Psoas muscle (tissue), 8 donors: Measurements from ENCODE around the gene RNU6-9. TPM values are rescaled to one million over a fixed set of nuclear protein-coding genes. Genes with fewer than 3 reads are reported as not detected.

Source experiments
- ATAC-seq, 4 donors: fragments of 200-7000 bp; cut with Tn5 transposase; one replicate each; pipeline ENCODE4 v1.9.1; 2020; ENCODE audit warnings: moderate library complexity in 3 of 4, mild to moderate bottlenecking in 2 of 4
- DNase-seq, 2 donors: peaks; one replicate each; pipeline ENCODE4 v3.0.0-alpha.2; 2020
- H3K27ac ChIP-seq: fragments of 200-600 bp; one replicate; pipeline ENCODE4 v1.8.0; 2022
- H3K27me3 ChIP-seq, 3 donors: fragments of 200-600 bp in 1 of 3; one replicate each; pipeline versions ENCODE4 v1.6.1 to v1.8.0; 2013 to 2022; ENCODE audit warnings: low read length in 2 of 3, mild to moderate bottlenecking in 2 of 3, moderate library complexity in 1 of 3; ENCODE audit not compliant: insufficient read depth in 3 of 3
- H3K36me3 ChIP-seq, 2 donors: fragments of 200-600 bp in 1 of 2; one replicate each; pipeline versions ENCODE4 v1.6.1 to v1.8.0; 2013 to 2022; ENCODE audit warnings: low read depth in 1 of 2, mild to moderate bottlenecking in 1 of 2, moderate library complexity in 1 of 2; ENCODE audit not compliant: insufficient read depth in 1 of 2
- H3K4me1 ChIP-seq: fragments of 200-600 bp; one replicate; pipeline ENCODE4 v1.8.0; 2022
- H3K4me3 ChIP-seq: fragments of 200-600 bp; one replicate; pipeline ENCODE4 v1.8.0; 2022; ENCODE audit warnings: mild to moderate bottlenecking
- H3K9me3 ChIP-seq: fragments of 200-600 bp; one replicate; pipeline ENCODE4 v1.8.0; 2022
- WGBS, 3 donors: extraction: QIAGEN DNeasy Blood & Tissue Kit; methylation state at CpG; one replicate each; pipeline versions ENCODE4 v1.1.6 to v1.1.7; 2013; 5-methylcytosine and 5-hydroxymethylcytosine counted together
- intact Hi-C, 2 donors: fragments of 100-400 bp; cut with DNase I; formaldehyde crosslinking; loops; one replicate each; pipeline versions ENCODE4 v1.11.0 to v1.14.2; 2022
- polyA plus RNA-seq, 3 donors: library from polyadenylated mRNA; stranded (reverse); fragments of 200-250 nt; gene quantifications; one replicate each; pipeline ENCODE4 v1.2.3, GENCODE V29; 2013
- total RNA-seq, 4 donors: library from RNA; stranded (reverse); fragmentation: NEBNext Ultra II Directional in 2 of 4; extraction: Animal tissue kit (Norgen Biotek cat#: 25700) in 2 of 4; gene quantifications; one replicate each; pipeline versions ENCODE4 v1.2.1 to v1.2.4, GENCODE V29; 2021 to 2023
- TF ChIP-seq, protein P1 (sequence below): fragments of 200-600 bp; IDR thresholded peaks from one replicate; pipeline ENCODE4 v1.8.0; 2022; ENCODE audit warnings: antibody characterized with exemption
- donor health status: healthy with polysubstance abuse.
- donor health status: DM: no; HTN: no; CAD: no; lungs with moderate emphysema.
- donor health status: Bipolar disorder and iron deficiency.
- donor health status: healthy.
- donor health status: DM: yes; HTN: yes; CAD: no.
- donor health status: DM: no; HTN: no; CAD: no.
- donor health status: DM: no; HTN: no; CAD: no.
- donor health status: DM: yes; HTN: yes; CAD: no.

The RNU6-9 gene
- total and polyA plus RNA-seq, 7 donors = not detected

DNA sequence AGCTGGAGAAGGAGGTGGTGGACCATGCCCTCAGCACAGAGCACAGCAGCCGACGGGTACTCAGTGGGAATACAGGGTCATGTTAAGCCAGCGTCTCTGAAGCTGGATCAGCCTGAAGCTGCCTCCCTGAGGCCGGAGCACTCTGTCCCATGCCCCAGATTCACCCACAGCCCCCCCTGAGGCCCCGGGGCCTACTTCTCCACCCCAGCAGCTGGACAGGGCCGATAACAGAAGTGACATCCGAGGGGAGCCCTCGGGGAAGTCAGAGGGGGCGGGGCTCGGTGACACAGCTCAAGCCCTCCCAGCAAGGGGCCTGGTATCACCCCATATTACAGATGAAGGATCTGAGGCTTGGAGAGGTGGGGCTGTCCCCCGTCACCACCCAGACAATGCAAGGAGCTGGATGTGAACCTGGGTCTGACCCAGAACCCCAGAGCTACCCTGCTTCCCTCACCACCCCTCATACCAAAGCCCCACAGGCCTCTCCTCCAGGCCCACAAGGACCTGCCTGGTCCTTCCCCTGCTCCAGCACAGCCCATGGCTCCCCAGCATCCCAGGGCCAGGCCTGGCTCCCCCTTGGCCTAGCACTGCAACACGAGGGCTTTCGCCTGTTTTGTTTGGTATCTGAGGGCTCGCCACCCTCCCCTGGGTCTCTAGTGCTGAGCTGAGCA lies 14.0 kb downstream of the RNU6-9 start:
- H3K9me3 ChIP-seq = no peaks in the 10 kb centered on the region
- WGBS, 3 donors = 75 to 80% (median 79%) methylated on average over 14 of the region's 14 CpGs
- intact Hi-C loops = no loop called here
- H3K4me1 ChIP-seq = no peaks in the 10 kb centered on the region
- H3K4me3 ChIP-seq = no peak overlapping the region
- DNase-seq (peak; percentile 23 to 52), ATAC-seq (peak in 1 of 4 donors; percentile 13)
- TF ChIP-seq, protein P1, sequence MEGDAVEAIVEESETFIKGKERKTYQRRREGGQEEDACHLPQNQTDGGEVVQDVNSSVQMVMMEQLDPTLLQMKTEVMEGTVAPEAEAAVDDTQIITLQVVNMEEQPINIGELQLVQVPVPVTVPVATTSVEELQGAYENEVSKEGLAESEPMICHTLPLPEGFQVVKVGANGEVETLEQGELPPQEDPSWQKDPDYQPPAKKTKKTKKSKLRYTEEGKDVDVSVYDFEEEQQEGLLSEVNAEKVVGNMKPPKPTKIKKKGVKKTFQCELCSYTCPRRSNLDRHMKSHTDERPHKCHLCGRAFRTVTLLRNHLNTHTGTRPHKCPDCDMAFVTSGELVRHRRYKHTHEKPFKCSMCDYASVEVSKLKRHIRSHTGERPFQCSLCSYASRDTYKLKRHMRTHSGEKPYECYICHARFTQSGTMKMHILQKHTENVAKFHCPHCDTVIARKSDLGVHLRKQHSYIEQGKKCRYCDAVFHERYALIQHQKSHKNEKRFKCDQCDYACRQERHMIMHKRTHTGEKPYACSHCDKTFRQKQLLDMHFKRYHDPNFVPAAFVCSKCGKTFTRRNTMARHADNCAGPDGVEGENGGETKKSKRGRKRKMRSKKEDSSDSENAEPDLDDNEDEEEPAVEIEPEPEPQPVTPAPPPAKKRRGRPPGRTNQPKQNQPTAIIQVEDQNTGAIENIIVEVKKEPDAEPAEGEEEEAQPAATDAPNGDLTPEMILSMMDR = no peak
- H3K36me3 ChIP-seq = no peaks in the 10 kb centered on the region
- no peak overlapping the region for H3K27ac ChIP-seq
- H3K27me3 ChIP-seq = no peaks in the 10 kb centered on the region

DNA sequence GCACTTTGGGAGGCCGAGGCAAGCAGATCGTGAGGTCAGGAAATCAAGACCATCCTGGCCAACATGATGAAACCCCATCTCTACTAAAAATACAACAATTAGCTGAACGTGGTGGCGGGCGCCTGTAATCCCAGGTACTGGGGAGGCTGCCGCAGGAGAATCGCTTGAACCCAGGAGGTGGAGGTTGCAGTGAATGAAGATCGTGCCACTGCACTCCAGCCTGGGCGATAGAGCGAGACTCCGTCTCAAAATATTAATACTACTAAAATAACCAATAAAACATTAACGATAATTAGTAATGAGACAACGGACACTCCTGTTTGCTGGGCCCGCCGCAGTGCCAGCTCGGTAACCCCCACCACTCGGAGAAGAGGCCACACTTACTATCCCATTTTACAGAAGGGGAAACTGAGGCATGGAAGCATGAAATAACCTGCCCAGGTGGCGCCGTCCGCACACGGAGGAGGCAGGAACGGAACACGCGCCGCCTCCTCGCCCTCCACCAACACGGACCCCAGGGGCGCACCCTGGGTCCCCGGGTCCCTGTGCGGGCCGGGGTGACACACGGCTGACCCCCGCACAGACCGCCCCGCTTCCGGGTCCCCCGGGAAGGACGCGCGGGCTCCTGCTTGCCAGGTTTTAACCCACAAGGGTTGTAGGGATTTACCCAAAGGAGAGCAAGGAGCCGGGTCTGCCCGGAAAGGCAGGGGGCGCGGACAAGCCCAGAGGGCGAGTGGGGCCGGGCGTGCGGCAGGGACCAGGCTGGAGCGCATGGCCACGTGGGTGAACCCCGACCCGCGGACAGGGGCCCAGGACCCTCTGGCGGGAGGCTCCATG lies 18.1 kb downstream of the RNU6-9 start:
- H3K27me3 ChIP-seq = peaks cover 0 to 4% (median 0%) of the 10 kb centered on the region in 3 donors
- no peaks in the 10 kb centered on the region for H3K36me3 ChIP-seq
- ATAC-seq = no peak
- 83 to 88% (median 87%) methylated on average over 49 to 54 of the region's 54 CpGs for WGBS, 3 donors
- no peak overlapping the region for H3K4me3 ChIP-seq
- DNase-seq = no peak
- H3K4me1 ChIP-seq = no peaks in the 10 kb centered on the region
- H3K27ac ChIP-seq = no peak overlapping the region
- intact Hi-C loops = no loop called here
- TF ChIP-seq, protein P1 = no peak
- no peaks in the 10 kb centered on the region for H3K9me3 ChIP-seq

DNA sequence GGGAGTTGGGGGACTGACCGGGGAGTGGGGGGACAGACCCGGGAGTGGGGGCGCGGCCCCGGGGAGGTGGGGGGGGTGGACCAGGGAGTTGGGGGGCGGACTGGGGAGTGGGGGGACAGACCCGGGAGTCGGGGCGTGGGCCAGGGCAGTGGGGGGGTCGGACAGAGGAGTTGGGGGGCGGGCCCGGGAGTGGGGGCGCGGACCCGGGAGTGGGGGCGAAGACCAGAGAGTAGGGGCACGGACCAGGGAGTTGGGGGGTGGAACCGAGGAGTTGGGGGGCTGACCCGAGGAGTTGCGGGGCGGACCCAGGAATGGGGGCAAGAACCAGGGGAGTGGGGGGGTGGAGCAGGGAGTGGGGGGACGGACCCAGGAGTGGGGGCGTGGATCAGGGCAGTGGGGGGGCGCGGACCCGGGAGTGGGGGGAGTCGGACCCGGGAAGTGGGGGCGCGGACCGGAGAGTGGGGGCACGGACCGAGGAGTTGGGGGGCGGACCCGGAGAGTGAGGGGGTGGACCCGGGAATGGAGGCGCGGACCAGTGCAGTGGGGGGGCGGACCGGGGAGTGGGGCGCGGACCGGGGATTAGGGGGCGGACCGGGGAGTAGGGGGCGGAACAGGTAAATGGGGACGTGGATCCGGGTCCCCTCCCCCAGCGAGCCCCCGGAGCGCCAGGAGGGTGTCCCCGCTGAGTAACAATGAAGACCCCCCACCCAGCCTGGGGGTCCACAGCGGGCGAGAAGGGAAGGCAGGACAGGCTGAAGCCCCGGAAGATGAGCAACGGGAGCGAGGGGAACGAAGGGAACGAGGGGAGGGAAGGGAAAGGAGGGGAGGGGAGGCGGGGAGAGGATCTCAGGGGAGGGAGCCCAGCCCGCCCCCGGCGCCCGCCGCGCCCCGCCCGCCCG lies 19.1 kb downstream of the RNU6-9 start:
- peaks cover 0 to 14% (median 2%) of the 10 kb centered on the region in 3 donors for H3K27me3 ChIP-seq
- peak in 2 of 4 donors; percentile 7 to 27 for ATAC-seq
- WGBS, 3 donors = 6 to 11% (median 6%) methylated on average over 29 to 68 of the region's 69 CpGs

DNA sequence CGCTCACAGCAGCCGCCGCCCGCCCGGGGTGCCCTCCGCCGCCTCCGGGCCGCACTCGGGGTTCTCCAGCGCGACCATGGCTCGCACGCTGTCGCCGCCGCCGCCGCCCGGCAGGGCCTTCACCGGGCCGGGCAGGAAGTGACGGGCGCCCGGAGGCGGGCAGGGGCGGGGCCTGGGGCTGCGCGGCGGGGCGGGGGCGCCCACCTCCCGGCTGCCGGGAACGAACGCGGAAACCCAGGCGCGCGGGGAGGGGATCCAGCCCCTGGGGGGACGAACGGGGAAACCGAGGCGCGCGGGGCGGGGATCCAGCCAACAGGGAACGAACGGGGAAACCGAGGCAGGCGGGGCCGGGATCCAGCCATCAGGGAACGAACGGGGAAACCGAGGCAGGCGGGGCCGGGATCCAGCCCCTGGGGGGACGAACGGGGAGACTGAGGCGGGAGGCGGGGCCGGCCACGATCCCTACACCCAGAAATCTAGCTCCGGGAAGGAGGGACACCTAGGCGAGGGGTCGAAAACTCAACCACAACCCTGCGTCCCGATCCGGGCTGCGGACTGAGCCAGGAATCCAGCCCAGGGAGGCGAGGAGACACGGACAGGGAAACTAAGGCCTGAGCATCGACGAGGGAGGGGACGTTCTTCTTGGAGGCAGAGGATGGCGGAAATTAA lies 19.9 kb downstream of the RNU6-9 start, which contains the start of gene R3HDM4:
R3HDM4 (minus strand) TSS at position 140 of the 669 bp plus-strand sequence; CDS start at position 78, 62 bp downstream.
- DNase-seq (peak; percentile 84 to 89), ATAC-seq (peak; percentile 88 to 95 (median 93))
- H3K27ac ChIP-seq = peak within 1 kb of the TSS; percentile 85
- H3K36me3 ChIP-seq = no peaks in the 10 kb centered on the region
- intact Hi-C loops = no loop called here
- no peaks in the 10 kb centered on the region for H3K9me3 ChIP-seq
- H3K27me3 ChIP-seq = peaks cover 0 to 22% (median 8%) of the 10 kb centered on the region in 3 donors
- H3K4me3 ChIP-seq = peak within 1 kb of the TSS; percentile 92
- TF ChIP-seq, protein P1 = no peak
- WGBS, 3 donors = 1 to 2% (median 2%) methylated on average over 37 to 76 of the region's 76 CpGs
- H3K4me1 ChIP-seq = peaks cover 14% of the 10 kb centered on the region

More for the DNA sequence above, 19.1 kb downstream of the RNU6-9 start:
- no peak for DNase-seq
- Histone ChIP-seq H3K9me3 (no peaks in the 10 kb centered on the region), H3K36me3 (no peaks in the 10 kb centered on the region), H3K4me1 (peaks cover 7% of the 10 kb centered on the region), H3K4me3 (peak overlapping the region; percentile 92), H3K27ac (peak overlapping the region; percentile 85)
- TF ChIP-seq, protein P1 = no peak
- intact Hi-C loops = no loop called here
